PFSK-1 (cell line): ENCODE measurements around the gene OPN3.

Experiments
- FOXP2 ChIP-seq: optimal IDR thresholded peaks from 2 replicates; pipeline ENCODE3; 2011; ENCODE audit warnings: borderline replicate concordance, control low read depth, inconsistent platforms; ENCODE audit not compliant: insufficient read depth; ENCODE audit errors: extremely low read length, extremely low read depth
- POLR2AphosphoS5 ChIP-seq: IDR thresholded peaks from 2 replicates; pipeline ENCODE4 v1.6.1; 2012; ENCODE audit warnings: low read depth, mild to moderate bottlenecking, control low read depth, low read length, moderate library complexity
- REST ChIP-seq, 2 experiments: IDR thresholded peaks; 2 replicates each; pipeline versions ENCODE4 v1.6.1 to v1.8.0; 2011 to 2012; ENCODE audit warnings: low read depth in 2 of 2, low read length in 2 of 2, control low read depth in 1 of 2, inconsistent platforms in 1 of 2, mild to moderate bottlenecking in 1 of 2, moderate library complexity in 1 of 2; ENCODE audit not compliant: insufficient read depth in 1 of 2
- SIN3A ChIP-seq: IDR thresholded peaks from 2 replicates; pipeline ENCODE4 v1.6.1; 2012; ENCODE audit warnings: mild to moderate bottlenecking, low read length, moderate library complexity, borderline replicate concordance; ENCODE audit not compliant: insufficient read depth
- TAF1 ChIP-seq: IDR thresholded peaks from 2 replicates; pipeline ENCODE4 v1.6.1; 2012; ENCODE audit warnings: low read length, control low read depth, borderline replicate concordance; ENCODE audit not compliant: insufficient read depth

The OPN3 gene

GRCh38 chr1:241658081-241658793, 18.1 kb upstream of the OPN3 start:
- TF ChIP-seq FOXP2 (no peak), TAF1 (no peak), REST (IDR thresholded peaks at IDR 0.05; ENCODE audit: insufficient read depth in 1 of 2, low read depth in 2 of 2, low read length in 2 of 2) (no peak), SIN3A (no peak), POLR2AphosphoS5 (no peak)

GRCh38 chr1:241654641-241655040, 14.5 kb upstream of the OPN3 start:
- no peak for TF ChIP-seq FOXP2
- no peak for TF ChIP-seq SIN3A
- TF ChIP-seq POLR2AphosphoS5 = no peak
- TF ChIP-seq REST (IDR thresholded peaks at IDR 0.05; ENCODE audit: insufficient read depth in 1 of 2, low read depth in 2 of 2, low read length in 2 of 2) = no peak
- no peak for TF ChIP-seq TAF1

GRCh38 chr1:241654019-241654418, 13.8 kb upstream of the OPN3 start:
- TF ChIP-seq POLR2AphosphoS5 (no peak), FOXP2 (no peak), REST (IDR thresholded peaks at IDR 0.05; ENCODE audit: insufficient read depth in 1 of 2, low read depth in 2 of 2, low read length in 2 of 2) (no peak), TAF1 (no peak), SIN3A (no peak)

- TF ChIP-seq TAF1 (no peak), REST (IDR thresholded peaks at IDR 0.05; ENCODE audit: insufficient read depth in 1 of 2, low read depth in 2 of 2, low read length in 2 of 2) (no peak), SIN3A (no peak), POLR2AphosphoS5 (no peak), FOXP2 (no peak)
These were observed 11.8 kb upstream of the OPN3 start, which contains the start of gene WDR64 for GRCh38 chr1:241652012-241652411. WDR64 (plus strand) TSS chr1:241652281; CDS start chr1:241652485, 204 bp downstream.

- TF ChIP-seq POLR2AphosphoS5 = no peak
- TF ChIP-seq FOXP2 = no peak
- no peak for TF ChIP-seq TAF1
- no peak for TF ChIP-seq REST (IDR thresholded peaks at IDR 0.05; ENCODE audit: insufficient read depth in 1 of 2, low read depth in 2 of 2, low read length in 2 of 2)
- no peak for TF ChIP-seq SIN3A
These were observed 8.0 kb upstream of the OPN3 start for GRCh38 chr1:241648159-241648558.
